ENCODE measurements around the gene PRDM11. TPM values are rescaled to one million over a fixed set of nuclear protein-coding genes. Genes with fewer than 3 reads are reported as not detected.

PRDM11 gene
- total RNA-seq, 1 experiment from 2014 or later: 12.6 TPM

- POLR2A ChIA-PET (ENCODE audit: low non-redundant PET): no interaction called here
- Histone ChIP-seq H3K4me1 (ENCODE audit: insufficient read depth, low read length, poor library complexity, severe bottlenecking) (no peaks in the 10 kb centered on the region), H3K36me3 (ENCODE audit: insufficient read depth, low read length, poor library complexity, severe bottlenecking) (no peaks in the 10 kb centered on the region), H3K27ac (ENCODE audit: low read depth, low read length, poor library complexity, severe bottlenecking) (no peak overlapping the region), H3K27me3 (replicated peaks; ENCODE audit: insufficient read depth, low read depth, low read length, poor library complexity) (no peaks in the 10 kb centered on the region), H3K4me3 (ENCODE audit: low read depth, low read length, poor library complexity, severe bottlenecking) (no peak overlapping the region), H3K9me3 (ENCODE audit: low read depth, low read length, poor library complexity, severe bottlenecking) (no peaks in the 10 kb centered on the region)
- no peak for TF ChIP-seq EZH2 (IDR thresholded peaks at IDR 0.05; ENCODE audit: borderline replicate concordance, low read depth, low read length, poor library complexity, severe bottlenecking)
- TF ChIP-seq CTCF (conservative IDR thresholded peaks at IDR 0.05; ENCODE audit: low read depth, low read length): no peak
- BruUV-seq (replicated peaks): no TSS peak
- CTCF ChIA-PET: no interaction called here
- no peak for DNase-seq (ENCODE audit: low spot score)
- intact Hi-C loops (cut with micrococcal nuclease; ENCODE audit: unreplicated experiment): no loop called here
Observed at GRCh38 chr11:45171550-45171949, 25.1 kb downstream of the PRDM11 start.

GRCh38 chr11:45173064-45173463 lies 26.6 kb downstream of the PRDM11 start:
- no TSS peak for BruUV-seq (replicated peaks)
- DNase-seq (ENCODE audit: low spot score): no peak
- H3K4me3 ChIP-seq (ENCODE audit: low read depth, low read length, poor library complexity, severe bottlenecking): no peak overlapping the region
- intact Hi-C loops (cut with micrococcal nuclease; ENCODE audit: unreplicated experiment): no loop called here
- H3K9me3 ChIP-seq (ENCODE audit: low read depth, low read length, poor library complexity, severe bottlenecking): no peaks in the 10 kb centered on the region
- H3K36me3 ChIP-seq (ENCODE audit: insufficient read depth, low read length, poor library complexity, severe bottlenecking): no peaks in the 10 kb centered on the region
- H3K27ac ChIP-seq (ENCODE audit: low read depth, low read length, poor library complexity, severe bottlenecking): no peak overlapping the region
- TF ChIP-seq CTCF (conservative IDR thresholded peaks at IDR 0.05; ENCODE audit: low read depth, low read length) (no peak), EZH2 (IDR thresholded peaks at IDR 0.05; ENCODE audit: borderline replicate concordance, low read depth, low read length, poor library complexity, severe bottlenecking) (no peak)
- no peaks in the 10 kb centered on the region for H3K27me3 ChIP-seq (replicated peaks; ENCODE audit: insufficient read depth, low read depth, low read length, poor library complexity)
- H3K4me1 ChIP-seq (ENCODE audit: insufficient read depth, low read length, poor library complexity, severe bottlenecking): peaks cover 10% of the 10 kb centered on the region
- POLR2A ChIA-PET (ENCODE audit: low non-redundant PET): no interaction called here
- CTCF ChIA-PET: no interaction called here

GRCh38 chr11:45174168-45174835 lies 27.9 kb downstream of the PRDM11 start:
- BruUV-seq (replicated peaks): no TSS peak
- no peak overlapping the region for H3K27ac ChIP-seq (ENCODE audit: low read depth, low read length, poor library complexity, severe bottlenecking)
- no peak for DNase-seq (ENCODE audit: low spot score)

GRCh38 chr11:45174963-45175362 lies 28.5 kb downstream of the PRDM11 start:
- intact Hi-C loops (cut with micrococcal nuclease; ENCODE audit: unreplicated experiment): no loop called here
- BruUV-seq (replicated peaks): no TSS peak
- ChIA-PET POLR2A (ENCODE audit: low non-redundant PET) (no interaction called here), CTCF (no interaction called here)
- Histone ChIP-seq H3K4me3 (ENCODE audit: low read depth, low read length, poor library complexity, severe bottlenecking) (no peak overlapping the region), H3K4me1 (ENCODE audit: insufficient read depth, low read length, poor library complexity, severe bottlenecking) (peaks cover 15% of the 10 kb centered on the region), H3K9me3 (ENCODE audit: low read depth, low read length, poor library complexity, severe bottlenecking) (no peaks in the 10 kb centered on the region), H3K27me3 (replicated peaks; ENCODE audit: insufficient read depth, low read depth, low read length, poor library complexity) (no peaks in the 10 kb centered on the region), H3K36me3 (ENCODE audit: insufficient read depth, low read length, poor library complexity, severe bottlenecking) (no peaks in the 10 kb centered on the region), H3K27ac (ENCODE audit: low read depth, low read length, poor library complexity, severe bottlenecking) (no peak overlapping the region)
- TF ChIP-seq EZH2 (IDR thresholded peaks at IDR 0.05; ENCODE audit: borderline replicate concordance, low read depth, low read length, poor library complexity, severe bottlenecking) (no peak), CTCF (conservative IDR thresholded peaks at IDR 0.05; ENCODE audit: low read depth, low read length) (no peak)
- no peak for DNase-seq (ENCODE audit: low spot score)

More at GRCh38 chr11:45174168-45174835, 27.9 kb downstream of the PRDM11 start:
- Histone ChIP-seq H3K27me3 (replicated peaks; ENCODE audit: insufficient read depth, low read depth, low read length, poor library complexity) (no peaks in the 10 kb centered on the region), H3K36me3 (ENCODE audit: insufficient read depth, low read length, poor library complexity, severe bottlenecking) (no peaks in the 10 kb centered on the region), H3K9me3 (ENCODE audit: low read depth, low read length, poor library complexity, severe bottlenecking) (no peaks in the 10 kb centered on the region), H3K4me3 (ENCODE audit: low read depth, low read length, poor library complexity, severe bottlenecking) (no peak overlapping the region), H3K4me1 (ENCODE audit: insufficient read depth, low read length, poor library complexity, severe bottlenecking) (peaks cover 11% of the 10 kb centered on the region)
- intact Hi-C loops (cut with micrococcal nuclease; ENCODE audit: unreplicated experiment): no loop called here
- no peak for TF ChIP-seq EZH2 (IDR thresholded peaks at IDR 0.05; ENCODE audit: borderline replicate concordance, low read depth, low read length, poor library complexity, severe bottlenecking)
- ChIA-PET CTCF (no interaction called here), POLR2A (ENCODE audit: low non-redundant PET) (interaction anchor here (0.7 kb wide), 1 partner anchor 76 kb away, joined by 14 read pairs; no protein-coding TSS in a partner anchor)

Data from A673 (cell line).